ENCODE data around the gene GPR137.

GPR137 gene

DNA sequence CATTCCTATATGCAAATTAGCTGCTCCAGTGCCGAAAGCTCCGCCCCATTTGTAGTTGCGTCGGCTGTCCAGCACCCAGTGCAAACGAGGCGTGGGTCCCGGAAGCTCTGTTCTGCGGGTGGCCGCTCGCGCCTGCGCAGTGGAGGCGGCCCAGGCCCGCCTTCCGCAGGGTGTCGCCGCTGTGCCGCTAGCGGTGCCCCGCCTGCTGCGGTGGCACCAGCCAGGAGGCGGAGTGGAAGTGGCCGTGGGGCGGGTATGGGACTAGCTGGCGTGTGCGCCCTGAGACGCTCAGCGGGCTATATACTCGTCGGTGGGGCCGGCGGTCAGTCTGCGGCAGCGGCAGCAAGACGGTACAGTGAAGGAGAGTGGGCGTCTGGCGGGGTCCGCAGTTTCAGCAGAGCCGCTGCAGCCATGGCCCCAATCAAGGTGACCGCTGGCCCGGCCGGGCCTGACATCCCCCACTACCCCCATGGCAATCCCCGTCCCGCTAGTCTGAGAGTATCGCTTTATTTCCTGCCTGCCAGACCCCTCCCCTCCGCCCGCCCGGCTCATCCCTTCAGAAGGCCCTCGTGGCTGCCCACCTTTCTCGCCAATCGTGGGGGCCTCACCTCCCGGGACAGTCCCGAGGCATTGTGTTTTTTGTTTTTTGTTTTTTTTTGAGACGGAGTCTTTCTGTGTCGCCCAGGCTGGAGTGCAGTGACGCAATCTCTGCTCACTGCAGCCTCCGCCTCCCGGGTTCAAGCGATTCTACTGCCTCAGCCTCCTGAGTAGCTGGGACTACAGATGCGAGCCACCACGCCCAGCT lies 32.5 kb downstream of the GPR137 start, which contains the start of gene PRDX5 (continued):
- TF ChIP-seq ZNF600 (tag by site-specific recombination; IDR thresholded peaks at IDR 0.05) (peak; percentile 64), ZFP69B (tag by site-specific recombination; IDR thresholded peaks at IDR 0.05) (peak; percentile 71; the same call in 1 of the 2 replicates), ZFP37 (tag by site-specific recombination; IDR thresholded peaks at IDR 0.05) (peak; percentile 37; the same call in 1 of the 2 replicates), ZNF248 (tag by site-specific recombination; IDR thresholded peaks at IDR 0.05) (no peak), HOXC10 (CRISPR knock-in tag; IDR thresholded peaks at IDR 0.05) (no peak), GFI1B (tag by site-specific recombination; IDR thresholded peaks at IDR 0.05) (0 out of 2 replicates have a peak, but pooled peaks have one; percentile 16), ZNF341 (tag by site-specific recombination; IDR thresholded peaks at IDR 0.05; ENCODE audit: low read depth) (peak; percentile 98), ZNF501 (tag by site-specific recombination; IDR thresholded peaks at IDR 0.05) (no peak; the same call in 1 of the 2 replicates), ZFHX2 (tag by site-specific recombination; conservative IDR thresholded peaks at IDR 0.05) (peak; percentile 29; the same call in 1 of the 2 replicates), KLF1 (tag by site-specific recombination; IDR thresholded peaks at IDR 0.05) (peak; percentile 43; the same call in 1 of the 2 replicates), HOXD13 (CRISPR knock-in tag; IDR thresholded peaks at IDR 0.05; ENCODE audit: borderline replicate concordance) (no peak), ZNF132 (tag by site-specific recombination; IDR thresholded peaks at IDR 0.05; ENCODE audit: borderline replicate concordance) (no peak), OSR2 (tag by site-specific recombination; IDR thresholded peaks at IDR 0.05) (0 out of 2 replicates have a peak, but pooled peaks have one; percentile 8), ZNF404 (tag by site-specific recombination; IDR thresholded peaks at IDR 0.05) (no peak), MYNN (tag by site-specific recombination; IDR thresholded peaks at IDR 0.05; ENCODE audit: borderline replicate concordance) (no peak), ZNF548 (tag by site-specific recombination; IDR thresholded peaks at IDR 0.05) (no peak), GLIS2 (tag by site-specific recombination; IDR thresholded peaks at IDR 0.05) (peak; percentile 90), ZNF629 (tag by site-specific recombination; IDR thresholded peaks at IDR 0.05) (peak; percentile 56), ZIC2 (tag by site-specific recombination; IDR thresholded peaks at IDR 0.05) (peak; percentile 80), KLF16 (tag by site-specific recombination; IDR thresholded peaks at IDR 0.05) (peak; percentile 57), BCL11B (tag by site-specific recombination; IDR thresholded peaks at IDR 0.05; ENCODE audit: low read depth) (peak; percentile 27; the same call in 1 of the 2 replicates), ZNF223 (tag by site-specific recombination; IDR thresholded peaks at IDR 0.05) (no peak), ZNF335 (tag by site-specific recombination; conservative IDR thresholded peaks at IDR 0.05) (peak; percentile 92)
- TF ChIP-seq, protein P1, sequence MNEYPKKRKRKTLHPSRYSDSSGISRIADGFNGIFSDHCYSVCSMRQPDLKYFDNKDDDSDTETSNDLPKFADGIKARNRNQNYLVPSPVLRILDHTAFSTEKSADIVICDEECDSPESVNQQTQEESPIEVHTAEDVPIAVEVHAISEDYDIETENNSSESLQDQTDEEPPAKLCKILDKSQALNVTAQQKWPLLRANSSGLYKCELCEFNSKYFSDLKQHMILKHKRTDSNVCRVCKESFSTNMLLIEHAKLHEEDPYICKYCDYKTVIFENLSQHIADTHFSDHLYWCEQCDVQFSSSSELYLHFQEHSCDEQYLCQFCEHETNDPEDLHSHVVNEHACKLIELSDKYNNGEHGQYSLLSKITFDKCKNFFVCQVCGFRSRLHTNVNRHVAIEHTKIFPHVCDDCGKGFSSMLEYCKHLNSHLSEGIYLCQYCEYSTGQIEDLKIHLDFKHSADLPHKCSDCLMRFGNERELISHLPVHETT (tag by site-specific recombination; IDR thresholded peaks at IDR 0.05), result 0 out of 2 replicates have a peak, but pooled peaks have one; percentile 46
- TF ChIP-seq, protein P2, sequence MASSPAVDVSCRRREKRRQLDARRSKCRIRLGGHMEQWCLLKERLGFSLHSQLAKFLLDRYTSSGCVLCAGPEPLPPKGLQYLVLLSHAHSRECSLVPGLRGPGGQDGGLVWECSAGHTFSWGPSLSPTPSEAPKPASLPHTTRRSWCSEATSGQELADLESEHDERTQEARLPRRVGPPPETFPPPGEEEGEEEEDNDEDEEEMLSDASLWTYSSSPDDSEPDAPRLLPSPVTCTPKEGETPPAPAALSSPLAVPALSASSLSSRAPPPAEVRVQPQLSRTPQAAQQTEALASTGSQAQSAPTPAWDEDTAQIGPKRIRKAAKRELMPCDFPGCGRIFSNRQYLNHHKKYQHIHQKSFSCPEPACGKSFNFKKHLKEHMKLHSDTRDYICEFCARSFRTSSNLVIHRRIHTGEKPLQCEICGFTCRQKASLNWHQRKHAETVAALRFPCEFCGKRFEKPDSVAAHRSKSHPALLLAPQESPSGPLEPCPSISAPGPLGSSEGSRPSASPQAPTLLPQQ (tag by site-specific recombination; IDR thresholded peaks at IDR 0.05), result peak; percentile 81
- TF ChIP-seq, protein P3, sequence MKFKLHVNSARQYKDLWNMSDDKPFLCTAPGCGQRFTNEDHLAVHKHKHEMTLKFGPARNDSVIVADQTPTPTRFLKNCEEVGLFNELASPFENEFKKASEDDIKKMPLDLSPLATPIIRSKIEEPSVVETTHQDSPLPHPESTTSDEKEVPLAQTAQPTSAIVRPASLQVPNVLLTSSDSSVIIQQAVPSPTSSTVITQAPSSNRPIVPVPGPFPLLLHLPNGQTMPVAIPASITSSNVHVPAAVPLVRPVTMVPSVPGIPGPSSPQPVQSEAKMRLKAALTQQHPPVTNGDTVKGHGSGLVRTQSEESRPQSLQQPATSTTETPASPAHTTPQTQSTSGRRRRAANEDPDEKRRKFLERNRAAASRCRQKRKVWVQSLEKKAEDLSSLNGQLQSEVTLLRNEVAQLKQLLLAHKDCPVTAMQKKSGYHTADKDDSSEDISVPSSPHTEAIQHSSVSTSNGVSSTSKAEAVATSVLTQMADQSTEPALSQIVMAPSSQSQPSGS (tag by site-specific recombination; IDR thresholded peaks at IDR 0.05; ENCODE audit: low read depth), result peak; percentile 73
- TF ChIP-seq, protein P4, sequence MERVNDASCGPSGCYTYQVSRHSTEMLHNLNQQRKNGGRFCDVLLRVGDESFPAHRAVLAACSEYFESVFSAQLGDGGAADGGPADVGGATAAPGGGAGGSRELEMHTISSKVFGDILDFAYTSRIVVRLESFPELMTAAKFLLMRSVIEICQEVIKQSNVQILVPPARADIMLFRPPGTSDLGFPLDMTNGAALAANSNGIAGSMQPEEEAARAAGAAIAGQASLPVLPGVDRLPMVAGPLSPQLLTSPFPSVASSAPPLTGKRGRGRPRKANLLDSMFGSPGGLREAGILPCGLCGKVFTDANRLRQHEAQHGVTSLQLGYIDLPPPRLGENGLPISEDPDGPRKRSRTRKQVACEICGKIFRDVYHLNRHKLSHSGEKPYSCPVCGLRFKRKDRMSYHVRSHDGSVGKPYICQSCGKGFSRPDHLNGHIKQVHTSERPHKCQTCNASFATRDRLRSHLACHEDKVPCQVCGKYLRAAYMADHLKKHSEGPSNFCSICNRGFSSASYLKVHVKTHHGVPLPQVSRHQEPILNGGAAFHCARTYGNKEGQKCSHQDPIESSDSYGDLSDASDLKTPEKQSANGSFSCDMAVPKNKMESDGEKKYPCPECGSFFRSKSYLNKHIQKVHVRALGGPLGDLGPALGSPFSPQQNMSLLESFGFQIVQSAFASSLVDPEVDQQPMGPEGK (tag by site-specific recombination; IDR thresholded peaks at IDR 0.05), result peak; percentile 94
- TF ChIP-seq, protein P5, sequence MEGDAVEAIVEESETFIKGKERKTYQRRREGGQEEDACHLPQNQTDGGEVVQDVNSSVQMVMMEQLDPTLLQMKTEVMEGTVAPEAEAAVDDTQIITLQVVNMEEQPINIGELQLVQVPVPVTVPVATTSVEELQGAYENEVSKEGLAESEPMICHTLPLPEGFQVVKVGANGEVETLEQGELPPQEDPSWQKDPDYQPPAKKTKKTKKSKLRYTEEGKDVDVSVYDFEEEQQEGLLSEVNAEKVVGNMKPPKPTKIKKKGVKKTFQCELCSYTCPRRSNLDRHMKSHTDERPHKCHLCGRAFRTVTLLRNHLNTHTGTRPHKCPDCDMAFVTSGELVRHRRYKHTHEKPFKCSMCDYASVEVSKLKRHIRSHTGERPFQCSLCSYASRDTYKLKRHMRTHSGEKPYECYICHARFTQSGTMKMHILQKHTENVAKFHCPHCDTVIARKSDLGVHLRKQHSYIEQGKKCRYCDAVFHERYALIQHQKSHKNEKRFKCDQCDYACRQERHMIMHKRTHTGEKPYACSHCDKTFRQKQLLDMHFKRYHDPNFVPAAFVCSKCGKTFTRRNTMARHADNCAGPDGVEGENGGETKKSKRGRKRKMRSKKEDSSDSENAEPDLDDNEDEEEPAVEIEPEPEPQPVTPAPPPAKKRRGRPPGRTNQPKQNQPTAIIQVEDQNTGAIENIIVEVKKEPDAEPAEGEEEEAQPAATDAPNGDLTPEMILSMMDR (tag by site-specific recombination; IDR thresholded peaks at IDR 0.05), result peak; percentile 95
- TF ChIP-seq, protein P6, sequence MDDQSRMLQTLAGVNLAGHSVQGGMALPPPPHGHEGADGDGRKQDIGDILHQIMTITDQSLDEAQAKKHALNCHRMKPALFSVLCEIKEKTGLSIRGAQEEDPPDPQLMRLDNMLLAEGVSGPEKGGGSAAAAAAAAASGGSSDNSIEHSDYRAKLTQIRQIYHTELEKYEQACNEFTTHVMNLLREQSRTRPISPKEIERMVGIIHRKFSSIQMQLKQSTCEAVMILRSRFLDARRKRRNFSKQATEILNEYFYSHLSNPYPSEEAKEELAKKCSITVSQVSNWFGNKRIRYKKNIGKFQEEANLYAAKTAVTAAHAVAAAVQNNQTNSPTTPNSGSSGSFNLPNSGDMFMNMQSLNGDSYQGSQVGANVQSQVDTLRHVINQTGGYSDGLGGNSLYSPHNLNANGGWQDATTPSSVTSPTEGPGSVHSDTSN (CRISPR knock-in tag; IDR thresholded peaks at IDR 0.05), result peak; percentile 78
- TF ChIP-seq, protein P7, sequence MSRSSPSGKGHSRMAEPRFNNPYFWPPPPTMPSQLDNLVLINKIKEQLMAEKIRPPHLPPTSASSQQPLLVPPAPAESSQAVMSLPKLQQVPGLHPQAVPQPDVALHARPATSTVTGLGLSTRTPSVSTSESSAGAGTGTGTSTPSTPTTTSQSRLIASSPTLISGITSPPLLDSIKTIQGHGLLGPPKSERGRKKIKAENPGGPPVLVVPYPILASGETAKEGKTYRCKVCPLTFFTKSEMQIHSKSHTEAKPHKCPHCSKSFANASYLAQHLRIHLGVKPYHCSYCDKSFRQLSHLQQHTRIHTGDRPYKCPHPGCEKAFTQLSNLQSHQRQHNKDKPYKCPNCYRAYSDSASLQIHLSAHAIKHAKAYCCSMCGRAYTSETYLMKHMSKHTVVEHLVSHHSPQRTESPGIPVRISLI (tag by site-specific recombination; IDR thresholded peaks at IDR 0.05), result peak; percentile 80; the same call in 1 of the 2 replicates
